Calu3 (cell line): Measurements from ENCODE around the gene SERPINE3. TPM values are rescaled to one million over a fixed set of nuclear protein-coding genes. Genes with fewer than 3 reads are reported as not detected.

Experiments used
- BruUV-seq: library from RNA; stranded (reverse); fragments of 400-500 nt; replicated peaks from 2 replicates; lab custom pipeline; 2021; lab: Mats Ljungman, UMichigan
- CTCF ChIA-PET: fragments of 300-600 bp; sonication (Branson Sonifier 250); formaldehyde crosslinking; loops from one replicate; lab custom pipeline; 2022; ENCODE audit warnings: antibody characterized with exemption; lab: Charles Lee
- DNase-seq: peaks from one replicate; pipeline ENCODE4 v3.0.0; 2022
- H3K27ac Mint-ChIP-seq: one replicate; pipeline ENCODE4 v1.8.0; 2022; ENCODE audit warnings: mixed read lengths; ENCODE audit not compliant: unreplicated experiment
- H3K27me3 Mint-ChIP-seq: one replicate; pipeline ENCODE4 v1.8.0; 2022; ENCODE audit warnings: mixed read lengths; ENCODE audit not compliant: unreplicated experiment
- H3K36me3 Mint-ChIP-seq: one replicate; pipeline ENCODE4 v1.8.0; 2022; ENCODE audit warnings: mild to moderate bottlenecking, moderate library complexity, mixed read lengths; ENCODE audit not compliant: insufficient read depth, unreplicated experiment
- H3K4me1 Mint-ChIP-seq: one replicate; pipeline ENCODE4 v1.8.0; 2022; ENCODE audit warnings: mild to moderate bottlenecking, low read depth, mixed read lengths; ENCODE audit not compliant: unreplicated experiment
- H3K4me3 Mint-ChIP-seq: one replicate; pipeline ENCODE4 v1.8.0; 2022; ENCODE audit warnings: mild to moderate bottlenecking, low read depth, moderate library complexity, mixed read lengths; ENCODE audit not compliant: unreplicated experiment
- H3K9me3 Mint-ChIP-seq: one replicate; pipeline ENCODE4 v1.8.0; 2022; ENCODE audit warnings: low read depth, mixed read lengths; ENCODE audit not compliant: unreplicated experiment
- CTCF ChIP-seq: fragments of 200-600 bp; IDR thresholded peaks from one replicate; pipeline ENCODE4 v1.8.0; 2022; ENCODE audit warnings: antibody characterized with exemption; ENCODE audit not compliant: unreplicated experiment
- intact Hi-C: fragments of 100-400 bp; cut with micrococcal nuclease; formaldehyde crosslinking; loops from one replicate; pipeline ENCODE4 v1.10.0; 2022; ENCODE audit not compliant: unreplicated experiment
- total RNA-seq: library from RNA; stranded (reverse); gene quantifications from 2 replicates; pipeline ENCODE4 v1.2.3, GENCODE V29; 2022

SERPINE3 gene
- total RNA-seq, 1 experiment from 2014 or later, result not detected

GRCh38 chr13:51298812-51299211 is 40.7 kb upstream of the SERPINE3 start:
- Mint-ChIP-seq H3K4me3 (no peak overlapping the region), H3K27ac (no peak overlapping the region), H3K9me3 (no peaks in the 10 kb centered on the region), H3K4me1 (no peaks in the 10 kb centered on the region), H3K27me3 (peaks cover 28% of the 10 kb centered on the region), H3K36me3 (no peaks in the 10 kb centered on the region)
- no peak for TF ChIP-seq CTCF
- BruUV-seq, result no TSS peak
- DNase-seq, result no peak
- intact Hi-C loops, result no loop called here
- CTCF ChIA-PET, result no interaction called here

GRCh38 chr13:51303063-51303552 is 36.4 kb upstream of the SERPINE3 start:
- peaks cover 16% of the 10 kb centered on the region for H3K27me3 Mint-ChIP-seq
- H3K36me3 Mint-ChIP-seq, result no peaks in the 10 kb centered on the region
- no peak for TF ChIP-seq CTCF
- intact Hi-C loops, result no loop called here
- no TSS peak for BruUV-seq
- no peaks in the 10 kb centered on the region for H3K9me3 Mint-ChIP-seq
- no peak overlapping the region for H3K27ac Mint-ChIP-seq
- no peak overlapping the region for H3K4me3 Mint-ChIP-seq
- H3K4me1 Mint-ChIP-seq, result no peaks in the 10 kb centered on the region
- CTCF ChIA-PET, result no interaction called here
- no peak for DNase-seq

- no peak overlapping the region for H3K27ac Mint-ChIP-seq
- H3K9me3 Mint-ChIP-seq, result no peaks in the 10 kb centered on the region
- H3K36me3 Mint-ChIP-seq, result no peaks in the 10 kb centered on the region
- CTCF ChIA-PET, result interaction anchor here (0.7 kb wide), 1 partner anchor 309 kb away, joined by 8 read pairs; no protein-coding TSS in a partner anchor
- BruUV-seq, result no TSS peak
- DNase-seq, result no peak
- intact Hi-C loops, result no loop called here
- no peak for TF ChIP-seq CTCF
- H3K4me1 Mint-ChIP-seq, result no peaks in the 10 kb centered on the region
- peaks cover 10% of the 10 kb centered on the region for H3K27me3 Mint-ChIP-seq
- no peak overlapping the region for H3K4me3 Mint-ChIP-seq
Observed at GRCh38 chr13:51303882-51304281, 35.6 kb upstream of the SERPINE3 start.

- BruUV-seq, result no TSS peak
- H3K9me3 Mint-ChIP-seq, result no peaks in the 10 kb centered on the region
- H3K36me3 Mint-ChIP-seq, result no peaks in the 10 kb centered on the region
- H3K4me1 Mint-ChIP-seq, result no peaks in the 10 kb centered on the region
- CTCF ChIA-PET, result no interaction called here
- TF ChIP-seq CTCF, result no peak
- no peaks in the 10 kb centered on the region for H3K27me3 Mint-ChIP-seq
- H3K4me3 Mint-ChIP-seq, result no peak overlapping the region
- DNase-seq, result no peak
- no peak overlapping the region for H3K27ac Mint-ChIP-seq
- intact Hi-C loops, result no loop called here
Observed at GRCh38 chr13:51305271-51305967, 34.1 kb upstream of the SERPINE3 start.
